ENCODE measurements around the gene MCC.

MCC gene

GRCh38 chr5:113090336-113091106, 397.7 kb downstream of the MCC start:
- no peak for DNase-seq (ENCODE audit: low spot score)
- in situ Hi-C loops (cut with MboI; ENCODE audit: low pct_unique_long_range_greater_than_20kb, low sequenced_read_pairs, unreplicated experiment) = no loop called here
- TF ChIP-seq, protein P1, sequence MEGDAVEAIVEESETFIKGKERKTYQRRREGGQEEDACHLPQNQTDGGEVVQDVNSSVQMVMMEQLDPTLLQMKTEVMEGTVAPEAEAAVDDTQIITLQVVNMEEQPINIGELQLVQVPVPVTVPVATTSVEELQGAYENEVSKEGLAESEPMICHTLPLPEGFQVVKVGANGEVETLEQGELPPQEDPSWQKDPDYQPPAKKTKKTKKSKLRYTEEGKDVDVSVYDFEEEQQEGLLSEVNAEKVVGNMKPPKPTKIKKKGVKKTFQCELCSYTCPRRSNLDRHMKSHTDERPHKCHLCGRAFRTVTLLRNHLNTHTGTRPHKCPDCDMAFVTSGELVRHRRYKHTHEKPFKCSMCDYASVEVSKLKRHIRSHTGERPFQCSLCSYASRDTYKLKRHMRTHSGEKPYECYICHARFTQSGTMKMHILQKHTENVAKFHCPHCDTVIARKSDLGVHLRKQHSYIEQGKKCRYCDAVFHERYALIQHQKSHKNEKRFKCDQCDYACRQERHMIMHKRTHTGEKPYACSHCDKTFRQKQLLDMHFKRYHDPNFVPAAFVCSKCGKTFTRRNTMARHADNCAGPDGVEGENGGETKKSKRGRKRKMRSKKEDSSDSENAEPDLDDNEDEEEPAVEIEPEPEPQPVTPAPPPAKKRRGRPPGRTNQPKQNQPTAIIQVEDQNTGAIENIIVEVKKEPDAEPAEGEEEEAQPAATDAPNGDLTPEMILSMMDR (IDR thresholded peaks at IDR 0.05; ENCODE audit: extremely low read depth, insufficient read depth, missing control alignments) = no peak

DNA sequence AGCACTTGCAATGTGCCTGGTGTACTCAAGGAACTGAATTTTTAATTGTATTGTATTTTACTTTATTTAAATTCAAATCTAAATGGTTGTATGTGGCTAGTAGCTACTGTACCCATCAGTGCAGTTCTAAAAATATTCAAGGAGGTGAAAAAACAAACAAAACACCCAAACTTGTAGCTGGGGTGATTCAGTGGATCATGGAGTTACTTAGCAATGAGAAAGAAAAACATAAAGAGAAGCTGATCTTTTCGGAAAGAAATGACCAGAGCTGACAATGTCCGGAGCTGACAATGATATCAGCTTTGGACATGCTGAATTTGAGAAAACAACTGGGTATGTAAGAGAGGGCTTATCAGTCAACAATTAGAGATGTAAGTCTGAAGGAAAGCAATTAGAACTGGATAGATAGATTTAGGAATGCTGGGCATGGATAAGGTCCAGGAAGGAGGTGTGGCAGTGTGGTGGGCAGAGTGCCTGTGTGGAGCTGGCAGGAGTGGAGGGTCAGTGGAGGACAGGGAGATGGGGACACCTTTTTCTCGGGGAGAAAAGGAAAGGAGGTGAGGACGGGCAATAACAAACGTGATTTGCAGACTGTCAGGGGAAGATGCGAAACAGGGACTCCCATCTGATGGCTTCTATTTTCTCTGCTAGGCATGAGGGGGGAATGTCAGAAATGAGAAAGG, 398.5 kb downstream of the MCC start:
- TF ChIP-seq, protein P1 (IDR thresholded peaks at IDR 0.05; ENCODE audit: extremely low read depth, insufficient read depth, missing control alignments) = no peak
- in situ Hi-C loops (cut with MboI; ENCODE audit: low pct_unique_long_range_greater_than_20kb, low sequenced_read_pairs, unreplicated experiment) = no loop called here
- no peak for DNase-seq (ENCODE audit: low spot score)

- in situ Hi-C loops (cut with MboI; ENCODE audit: low pct_unique_long_range_greater_than_20kb, low sequenced_read_pairs, unreplicated experiment) = no loop called here
- DNase-seq (ENCODE audit: low spot score) = no peak
- TF ChIP-seq, protein P1 (IDR thresholded peaks at IDR 0.05; ENCODE audit: extremely low read depth, insufficient read depth, missing control alignments) = no peak
These were observed 400.2 kb downstream of the MCC start for GRCh38 chr5:113087976-113088514.

GRCh38 chr5:113085880-113086409, 402.3 kb downstream of the MCC start:
- DNase-seq (ENCODE audit: low spot score) = no peak
- TF ChIP-seq, protein P1 (IDR thresholded peaks at IDR 0.05; ENCODE audit: extremely low read depth, insufficient read depth, missing control alignments) = no peak
- in situ Hi-C loops (cut with MboI; ENCODE audit: low pct_unique_long_range_greater_than_20kb, low sequenced_read_pairs, unreplicated experiment) = no loop called here

GRCh38 chr5:113085084-113085414, 403.2 kb downstream of the MCC start:
- no peak for DNase-seq (ENCODE audit: low spot score)
- in situ Hi-C loops (cut with MboI; ENCODE audit: low pct_unique_long_range_greater_than_20kb, low sequenced_read_pairs, unreplicated experiment) = no loop called here
- TF ChIP-seq, protein P1 (IDR thresholded peaks at IDR 0.05; ENCODE audit: extremely low read depth, insufficient read depth, missing control alignments) = no peak

GRCh38 chr5:113084402-113085083, 403.7 kb downstream of the MCC start:
- TF ChIP-seq, protein P1 (IDR thresholded peaks at IDR 0.05; ENCODE audit: extremely low read depth, insufficient read depth, missing control alignments) = no peak
- no peak for DNase-seq (ENCODE audit: low spot score)
- in situ Hi-C loops (cut with MboI; ENCODE audit: low pct_unique_long_range_greater_than_20kb, low sequenced_read_pairs, unreplicated experiment) = no loop called here
